M059J (cell line): Measurements from ENCODE around the gene ALOX5AP. TPM values are rescaled to one million over a fixed set of nuclear protein-coding genes. Genes with fewer than 3 reads are reported as not detected.
"Not testable (repeated sequence)": the region's sequence is repeated elsewhere in the genome, so short reads cannot be mapped to it uniquely, and the experiment has no call there.

Experiments used
- DNase-seq: peaks from one replicate; pipeline ENCODE4 v3.0.0-alpha.2; 2012; ENCODE audit warnings: low read depth
- total RNA-seq: library from RNA; depleted of rRNA; stranded (reverse); fragments of >200 nt; shearing (Covaris generic); gene quantifications from 2 replicates; pipeline ENCODE4 v1.2.3, GENCODE V29; 2014

The ALOX5AP gene
- total RNA-seq, 1 experiment from 2014 or later, result 1.2 TPM

DNA sequence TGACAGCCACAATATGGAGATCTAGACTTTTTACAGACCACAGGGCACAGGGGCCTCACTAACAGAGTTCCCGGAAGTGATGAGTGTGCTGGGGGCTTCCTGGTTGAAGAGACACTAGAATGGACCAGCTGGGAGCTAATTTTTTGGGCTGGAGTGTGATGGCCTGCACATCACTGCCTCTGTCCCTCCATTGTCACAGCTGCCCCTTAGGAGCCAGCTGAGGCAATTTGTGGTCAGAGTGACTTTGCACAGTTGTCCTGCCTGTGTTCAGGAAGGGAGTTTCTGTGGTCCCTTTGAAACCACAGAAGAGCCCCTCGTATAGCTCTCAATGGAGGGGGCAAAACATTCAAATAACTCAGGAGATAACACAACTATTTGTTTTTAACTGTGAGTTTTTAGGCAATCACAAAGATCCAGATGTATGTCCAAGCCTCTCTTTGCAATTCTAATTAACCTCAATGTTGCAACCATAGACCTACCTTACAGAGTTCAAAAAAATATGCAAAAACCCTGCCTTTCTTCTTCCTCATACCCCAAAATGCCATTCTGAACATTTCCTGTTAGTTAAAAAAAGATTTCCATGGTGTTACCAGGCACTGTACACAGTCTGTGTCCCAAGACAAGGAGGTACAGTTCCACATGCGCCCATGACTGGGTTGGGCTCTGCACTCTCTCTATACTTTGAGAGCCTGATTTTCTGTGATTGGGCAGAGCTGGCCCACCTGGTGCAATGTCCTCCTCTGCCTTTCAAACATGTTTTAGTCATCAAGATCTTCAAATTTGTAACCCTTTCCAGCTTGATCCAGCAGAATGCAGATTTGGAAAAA lies 2.4 kb downstream of the ALOX5AP start:
- no peak for DNase-seq

DNA sequence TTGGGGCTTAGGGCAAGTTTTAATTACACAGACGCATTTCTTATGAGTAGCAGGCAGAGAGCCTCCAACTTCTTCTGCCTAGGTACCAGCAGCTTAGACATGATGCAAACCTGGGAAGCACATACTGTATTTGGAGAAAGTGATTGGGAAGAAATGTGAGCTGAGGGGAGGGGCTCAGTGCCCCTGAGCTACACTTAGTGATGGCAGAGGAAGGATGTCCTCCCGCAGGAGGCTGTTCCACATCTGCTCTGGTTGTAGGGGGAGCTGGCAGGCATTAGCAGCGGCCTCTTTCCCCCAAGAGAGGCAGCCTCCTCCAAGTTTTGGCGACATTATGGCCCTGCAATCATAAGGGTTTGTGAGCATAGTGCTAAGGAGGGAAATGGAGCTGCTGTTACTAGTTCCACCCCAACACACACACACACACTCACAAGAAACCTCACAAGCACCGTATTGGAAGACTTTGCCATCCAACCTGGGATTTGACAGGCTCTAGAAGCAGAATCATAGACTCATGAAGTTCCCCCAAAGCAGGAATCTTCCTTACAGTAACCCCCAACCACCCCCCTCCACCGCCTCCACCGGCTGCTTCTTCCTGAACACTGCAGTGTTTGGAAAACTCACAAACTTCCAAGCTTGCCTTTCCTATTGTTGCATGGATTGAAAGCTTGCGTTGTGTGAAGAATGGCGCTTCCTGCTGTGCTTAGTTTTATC lies 3.3 kb downstream of the ALOX5AP start:
- DNase-seq, result no peak

DNA sequence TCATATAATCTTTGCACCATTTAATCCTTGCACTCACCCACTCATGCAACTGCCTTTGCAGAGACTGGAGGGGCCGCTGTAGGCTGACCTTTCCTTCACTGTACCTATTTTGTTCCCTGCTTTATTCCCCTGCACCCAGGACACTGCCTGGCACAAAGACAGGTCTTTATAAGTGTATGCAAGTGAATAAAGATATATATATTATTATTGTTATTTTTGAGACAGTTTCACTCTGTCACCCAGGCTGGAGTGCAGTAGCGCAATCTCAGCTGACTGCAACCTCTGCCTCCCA lies 3.8 kb downstream of the ALOX5AP start:
- DNase-seq, result no peak

DNA sequence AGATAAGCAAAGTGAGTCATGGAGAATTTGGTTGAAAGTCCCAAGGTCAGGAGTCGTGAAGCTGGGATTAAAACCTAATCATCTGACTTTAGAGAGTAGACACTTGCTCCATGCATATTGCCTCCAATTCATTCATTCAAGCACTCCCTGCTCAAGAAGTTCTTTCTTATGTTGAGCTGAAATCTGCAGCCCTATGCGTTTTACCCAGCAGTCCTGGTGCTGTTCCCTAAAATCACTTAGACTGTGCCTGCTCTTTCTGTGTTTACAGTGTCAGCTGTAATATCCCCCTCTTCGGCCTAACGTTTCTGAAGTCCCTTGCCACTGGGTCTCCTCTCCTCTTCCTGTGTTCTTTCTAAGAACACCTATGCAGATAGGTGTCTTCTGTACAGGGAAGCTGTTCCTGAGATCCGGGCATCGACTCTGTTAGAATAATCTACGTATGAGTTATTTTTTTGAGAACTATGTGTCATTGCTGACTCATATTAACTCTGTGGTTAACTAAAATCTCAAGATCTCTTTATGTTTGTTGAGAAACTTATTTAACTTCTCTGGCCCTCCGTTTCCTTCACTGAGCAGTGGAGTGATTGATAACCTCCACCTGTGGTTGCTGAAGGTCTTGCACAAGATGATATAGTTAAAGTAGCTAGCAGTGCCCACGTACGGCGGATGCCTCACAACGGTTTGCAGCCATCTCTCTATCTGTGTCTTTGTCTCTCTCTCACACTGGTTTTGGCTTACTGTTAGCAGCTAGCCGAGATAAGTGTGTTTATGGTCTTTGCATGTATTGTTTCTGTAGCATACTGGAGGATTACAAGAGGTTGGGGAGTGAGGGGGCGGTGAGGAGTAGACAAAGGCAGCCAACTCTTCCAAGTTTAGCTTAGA lies 4.7 kb downstream of the ALOX5AP start:
- DNase-seq, result peak; percentile 93

DNA sequence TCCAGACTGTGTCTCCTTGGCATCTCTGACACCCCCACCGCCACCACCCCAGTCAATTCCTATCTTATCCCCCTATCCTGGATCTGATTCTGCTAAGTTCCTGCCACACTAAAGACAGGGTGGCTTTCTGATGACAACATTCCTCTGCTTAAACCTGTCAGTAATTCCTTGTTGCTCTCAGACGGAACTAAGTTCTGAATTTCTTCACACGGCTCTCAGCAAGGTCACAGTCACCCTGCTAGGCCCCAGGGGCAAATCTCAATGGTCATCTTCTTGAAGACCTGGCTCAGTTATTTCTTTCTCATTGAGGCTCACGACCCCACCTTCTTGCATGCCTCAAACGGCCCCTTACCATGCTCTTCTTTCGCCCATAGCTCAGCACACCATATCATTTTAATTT lies 7.6 kb downstream of the ALOX5AP start:
- peak; percentile 38 for DNase-seq

DNA sequence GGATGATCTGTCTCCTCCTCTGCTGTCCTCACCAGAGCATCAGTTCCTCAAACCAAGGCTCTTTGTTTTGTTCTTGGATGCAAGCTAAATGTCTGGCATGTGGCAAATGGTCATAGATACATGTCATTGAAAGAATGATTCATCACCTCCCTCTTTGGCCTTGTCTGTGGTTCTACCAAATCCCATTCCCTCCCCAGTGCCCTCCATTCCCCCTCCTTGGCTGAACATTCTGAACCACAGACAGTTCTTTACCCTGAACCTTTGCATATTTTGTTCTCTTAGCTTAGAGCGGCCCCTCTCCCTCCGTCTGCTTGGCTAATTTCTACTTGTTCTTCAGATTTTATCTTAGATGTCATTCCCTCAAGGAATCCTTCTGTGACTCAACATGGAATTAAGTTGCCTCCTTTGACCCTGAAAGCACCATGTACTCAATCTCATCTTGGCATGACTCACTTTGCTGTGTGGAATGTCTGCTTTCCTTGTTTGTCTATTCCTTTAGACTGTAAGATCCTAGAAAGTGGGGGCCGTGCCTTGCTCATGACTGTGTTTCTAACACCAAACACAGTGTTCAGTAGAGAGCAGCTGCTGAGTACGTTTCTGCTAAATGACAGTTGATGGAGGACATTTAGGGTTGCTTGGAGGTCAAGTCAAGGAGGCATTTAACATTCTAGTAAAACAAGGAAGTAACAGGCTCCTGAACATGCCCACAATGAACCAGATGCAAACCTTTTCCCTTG lies 8.1 kb downstream of the ALOX5AP start:
- DNase-seq, result peak; percentile 99

DNA sequence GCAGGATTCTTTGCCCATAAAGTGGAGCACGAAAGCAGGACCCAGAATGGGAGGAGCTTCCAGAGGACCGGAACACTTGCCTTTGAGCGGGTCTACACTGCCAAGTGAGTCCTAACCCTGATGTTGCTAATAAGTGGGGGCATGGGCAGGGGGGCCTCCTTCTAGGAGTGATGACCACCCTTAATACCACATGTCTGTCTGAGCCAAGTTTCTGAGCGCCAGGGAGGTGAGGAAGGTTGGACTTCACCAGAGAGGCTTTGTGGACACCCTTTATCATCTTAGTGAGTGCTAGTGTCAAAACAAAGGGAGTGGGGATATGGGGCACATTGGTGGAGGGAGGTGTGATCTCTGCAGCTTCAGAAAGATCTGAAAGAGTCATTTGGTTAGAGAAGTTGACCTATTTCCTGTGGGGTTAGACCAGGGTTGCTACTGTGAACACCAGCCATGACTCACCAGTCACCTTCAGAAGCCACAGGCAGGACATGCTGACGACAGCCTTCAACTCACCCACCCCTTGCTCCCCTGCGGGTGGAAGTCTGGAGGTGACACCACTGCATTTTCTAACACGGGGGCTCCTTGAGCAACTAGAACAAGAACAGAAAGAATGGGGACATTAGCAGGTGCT lies 8.8 kb downstream of the ALOX5AP start:
- peak; percentile 88 for DNase-seq

DNA sequence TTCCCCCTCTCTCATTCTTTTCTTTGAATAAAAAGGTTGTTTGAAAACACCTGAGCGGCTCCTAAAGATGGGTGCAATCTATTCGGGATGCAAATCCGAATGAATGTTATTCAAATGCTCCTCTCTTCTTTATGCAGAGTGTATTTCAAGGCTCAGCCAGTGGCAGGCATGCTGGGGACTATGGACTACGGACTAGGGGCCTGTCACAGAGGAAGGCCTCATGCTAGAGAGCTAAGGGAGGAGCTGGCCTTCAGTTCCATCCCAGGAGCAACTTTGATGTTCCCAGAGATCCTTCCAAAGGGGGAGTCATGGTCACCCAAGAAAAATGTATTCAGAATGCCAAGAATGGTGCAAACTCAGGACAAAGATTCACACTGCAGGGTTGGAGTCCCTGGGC lies 9.3 kb downstream of the ALOX5AP start:
- no peak for DNase-seq

DNA sequence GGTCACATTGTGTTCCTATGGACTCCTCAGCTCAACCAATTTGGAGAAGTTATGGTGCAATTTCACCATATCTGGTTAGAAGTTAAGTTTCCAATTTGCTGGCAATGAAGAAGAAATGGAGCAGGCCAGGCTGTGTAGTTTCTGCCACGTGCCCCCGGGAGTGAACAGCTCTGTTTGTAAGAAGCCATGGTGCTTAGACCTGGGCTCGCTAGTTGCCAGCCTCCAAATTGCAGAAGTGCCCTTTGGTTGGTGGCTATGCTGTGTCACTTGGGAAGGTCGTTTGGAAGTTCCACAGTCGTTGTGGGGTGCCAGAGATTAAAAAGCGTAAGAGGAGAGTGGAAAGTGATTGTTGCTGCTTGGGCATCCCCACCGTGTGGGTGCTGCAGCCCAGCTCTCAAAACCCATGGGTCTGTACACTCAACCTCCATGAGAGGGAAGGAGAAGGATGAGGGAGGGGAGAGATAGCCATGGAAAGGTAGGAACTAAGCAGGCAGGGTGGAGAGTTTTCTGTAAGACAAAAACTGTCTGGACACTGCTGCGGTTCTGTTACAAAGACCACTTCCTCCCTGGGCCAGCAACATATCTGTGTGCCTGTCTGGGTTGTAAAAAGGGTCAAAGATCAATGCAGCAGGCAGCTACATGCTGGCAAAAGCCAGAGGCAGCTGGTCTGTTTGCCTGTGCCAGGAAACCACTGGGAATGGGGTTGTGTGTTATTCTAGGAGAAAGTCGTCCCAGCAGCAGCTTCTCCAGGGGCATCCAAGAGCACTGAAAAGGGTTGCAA lies 10.8 kb downstream of the ALOX5AP start:
- peak; percentile 23 for DNase-seq

DNA sequence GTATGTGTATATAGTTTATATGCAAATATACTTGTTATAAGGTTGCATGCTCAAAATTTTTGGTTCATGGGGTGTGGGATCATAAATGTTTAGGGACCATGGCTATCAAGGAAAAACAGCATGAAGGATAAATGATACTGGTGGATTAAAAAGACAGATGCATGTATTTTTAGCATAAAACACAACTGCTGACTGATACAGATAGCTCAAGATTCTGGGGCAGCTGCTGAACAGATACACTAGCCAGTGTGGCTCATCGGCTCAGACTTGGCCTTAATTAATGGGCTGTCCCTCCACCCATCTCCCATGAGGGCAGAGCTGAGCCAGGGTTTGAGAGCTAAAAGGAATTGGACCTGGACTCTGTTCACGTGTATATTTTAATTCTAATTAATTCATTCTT lies 11.4 kb downstream of the ALOX5AP start:
- DNase-seq, result no peak

DNA sequence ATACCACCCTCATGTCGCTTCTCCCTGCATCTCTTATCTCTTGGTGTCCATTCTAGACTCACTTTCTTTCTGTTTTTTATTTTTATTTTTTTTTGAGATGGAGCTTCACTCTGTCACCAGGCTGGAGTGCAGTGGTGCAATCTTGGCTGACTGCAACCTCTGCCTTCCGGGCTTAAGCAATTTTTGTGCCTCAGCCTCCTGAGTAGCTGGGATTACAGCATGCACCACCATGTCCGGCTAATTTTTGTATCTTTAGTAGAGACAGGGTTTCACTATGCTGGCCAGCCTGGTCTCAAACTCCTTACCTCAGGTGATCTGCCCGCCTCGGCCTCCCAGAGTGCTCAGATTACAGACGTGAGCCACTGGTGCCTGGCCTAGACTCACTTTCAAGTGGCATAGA lies 12.5 kb downstream of the ALOX5AP start:
- not testable (repeated sequence) for DNase-seq

DNA sequence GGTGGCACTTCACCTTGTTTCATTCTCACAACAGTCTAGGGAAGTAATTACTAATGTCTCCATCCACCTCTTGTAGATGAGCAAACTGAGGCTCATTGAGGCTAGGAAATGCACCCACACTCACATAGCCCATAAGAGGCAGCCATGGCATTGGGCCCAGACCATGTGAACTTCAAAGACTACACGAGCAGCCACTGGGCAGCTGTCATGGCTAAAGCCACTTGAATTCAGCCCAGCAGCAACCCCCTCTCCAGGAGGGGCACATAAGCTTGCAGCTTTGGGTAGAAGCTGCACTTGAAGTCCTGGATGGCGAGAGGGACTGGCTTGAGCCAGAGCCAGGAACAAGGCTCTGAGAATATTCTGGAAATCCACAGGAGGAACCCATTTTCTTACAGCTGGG lies 13.4 kb downstream of the ALOX5AP start:
- no peak for DNase-seq

DNA sequence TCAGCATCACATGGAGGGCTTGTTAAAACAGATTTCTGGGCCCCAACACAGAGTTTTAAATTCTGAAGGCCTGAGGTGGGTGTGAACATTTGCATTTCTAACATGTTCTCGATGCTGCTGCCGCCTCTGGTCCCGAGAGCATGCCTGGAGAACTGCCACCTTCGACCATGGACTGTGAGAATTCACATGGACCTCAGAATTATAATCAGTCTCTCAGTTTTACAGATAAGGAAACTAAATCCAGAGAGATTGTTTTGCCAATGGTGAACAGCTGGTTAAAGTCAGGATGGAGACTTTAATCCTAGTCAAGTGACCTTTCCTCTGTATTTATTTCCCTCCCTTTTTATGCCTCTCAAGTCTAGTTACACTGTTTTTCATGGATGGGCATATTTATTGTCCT lies 14.7 kb downstream of the ALOX5AP start:
- DNase-seq, result no peak

DNA sequence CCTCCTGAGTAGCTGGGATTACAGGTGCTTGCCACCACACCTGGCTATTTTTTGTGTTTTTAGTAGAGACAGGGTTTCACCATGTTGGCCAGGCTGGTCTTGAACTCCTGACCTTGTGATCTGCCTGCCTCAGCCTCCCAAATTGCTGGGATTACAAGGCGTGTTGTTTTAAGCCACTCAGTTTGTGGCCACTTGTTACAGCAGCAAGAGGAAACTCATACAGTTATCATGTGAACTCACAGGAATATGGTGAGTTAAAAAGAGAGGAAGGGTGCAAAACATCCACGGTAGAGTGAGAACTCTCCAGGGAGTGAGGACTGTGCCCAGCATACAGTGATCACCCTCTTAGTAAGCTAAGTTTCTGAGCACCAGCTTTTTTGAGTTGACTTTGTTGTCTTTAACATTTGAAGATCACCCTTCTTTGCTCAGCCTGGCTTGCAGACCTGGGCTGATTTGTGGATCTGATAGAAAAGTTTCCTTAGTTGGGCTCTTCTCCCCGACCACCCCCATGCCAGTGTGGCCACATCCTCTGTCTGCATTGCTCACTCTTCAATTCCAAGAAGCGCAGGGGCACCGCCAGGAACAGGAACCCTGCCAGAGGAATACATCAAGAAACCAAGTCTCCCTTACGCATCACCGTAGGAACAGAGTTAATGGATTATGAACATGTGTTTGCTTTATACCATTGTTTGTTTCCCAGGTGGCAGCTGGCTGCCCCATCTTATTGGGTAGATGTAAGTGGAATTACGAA lies 16.0 kb downstream of the ALOX5AP start:
- DNase-seq, result no peak

DNA sequence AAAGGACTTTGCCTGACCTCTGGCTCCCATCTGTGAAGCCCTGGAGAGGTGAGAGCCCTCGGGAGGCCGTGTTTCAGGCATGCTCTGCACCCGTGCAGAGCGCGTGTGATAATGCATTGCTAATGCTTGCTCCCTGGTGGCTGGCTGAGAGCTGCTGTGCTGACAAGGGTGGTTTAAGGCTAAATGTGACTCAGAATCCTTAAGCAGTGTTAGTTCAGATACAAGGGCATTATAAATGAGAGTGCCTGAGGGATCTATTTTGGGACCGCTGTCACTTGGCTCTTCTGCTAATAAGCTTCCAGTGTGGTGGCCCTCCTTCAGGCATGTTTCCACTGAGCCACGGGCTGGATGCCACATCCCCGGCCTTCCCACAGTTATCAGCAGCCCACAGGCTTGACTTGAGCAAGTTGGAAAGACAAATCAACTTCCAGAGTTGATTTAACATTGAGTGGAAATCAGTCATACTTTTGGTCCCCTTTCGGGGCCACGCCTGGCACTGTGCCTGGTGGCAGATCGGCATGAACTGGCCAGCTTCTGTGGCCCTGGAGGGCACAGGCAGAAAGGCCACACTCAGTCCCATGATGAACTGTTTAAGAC lies 17.0 kb downstream of the ALOX5AP start:
- peak; percentile 27 for DNase-seq

DNA sequence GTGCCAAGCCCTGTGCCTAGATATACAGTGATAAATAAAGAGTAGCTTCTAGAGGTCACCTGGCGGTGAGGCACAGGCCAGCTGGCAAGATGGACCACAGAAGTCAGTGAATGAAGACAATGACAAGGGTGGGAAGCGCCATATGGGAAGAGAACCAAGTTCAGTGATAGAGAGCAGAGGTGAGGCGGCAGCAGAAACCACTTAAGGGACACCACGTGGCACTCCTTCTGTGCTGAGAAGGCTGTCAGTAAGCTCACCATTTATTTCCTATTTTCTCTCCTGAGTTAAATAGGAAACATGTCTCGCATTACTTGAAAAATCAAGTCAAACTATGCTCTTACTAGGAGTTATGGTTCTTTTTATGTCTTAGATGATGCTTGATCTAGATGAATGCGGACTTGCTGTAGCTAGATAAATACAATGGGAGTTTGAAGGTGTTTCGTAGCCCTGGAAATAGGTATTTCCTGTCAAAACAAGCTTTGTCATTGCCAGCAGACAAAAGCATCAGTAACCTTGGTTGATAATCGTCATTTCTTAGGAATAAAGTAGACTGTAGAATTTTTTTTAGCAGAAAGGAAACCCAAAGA lies 17.8 kb downstream of the ALOX5AP start:
- DNase-seq, result no peak

DNA sequence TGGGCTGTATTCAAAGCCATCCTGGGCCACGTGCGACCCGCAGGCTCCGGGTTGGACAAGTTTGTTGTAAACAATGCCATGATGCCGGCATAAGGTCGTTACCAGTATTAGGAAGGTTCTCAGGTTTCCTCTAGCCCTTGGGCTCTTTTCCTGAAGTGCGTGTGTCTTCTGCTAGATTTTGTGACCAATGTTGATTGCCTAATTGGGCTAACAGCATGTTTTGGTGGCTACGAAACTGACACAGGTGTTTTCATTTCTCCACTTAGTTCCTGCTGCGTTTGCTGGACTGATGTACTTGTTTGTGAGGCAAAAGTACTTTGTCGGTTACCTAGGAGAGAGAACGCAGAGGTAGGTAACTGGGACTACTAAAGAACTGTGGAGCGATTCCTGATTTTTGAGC lies 20.3 kb downstream of the ALOX5AP start:
- no peak for DNase-seq

DNA sequence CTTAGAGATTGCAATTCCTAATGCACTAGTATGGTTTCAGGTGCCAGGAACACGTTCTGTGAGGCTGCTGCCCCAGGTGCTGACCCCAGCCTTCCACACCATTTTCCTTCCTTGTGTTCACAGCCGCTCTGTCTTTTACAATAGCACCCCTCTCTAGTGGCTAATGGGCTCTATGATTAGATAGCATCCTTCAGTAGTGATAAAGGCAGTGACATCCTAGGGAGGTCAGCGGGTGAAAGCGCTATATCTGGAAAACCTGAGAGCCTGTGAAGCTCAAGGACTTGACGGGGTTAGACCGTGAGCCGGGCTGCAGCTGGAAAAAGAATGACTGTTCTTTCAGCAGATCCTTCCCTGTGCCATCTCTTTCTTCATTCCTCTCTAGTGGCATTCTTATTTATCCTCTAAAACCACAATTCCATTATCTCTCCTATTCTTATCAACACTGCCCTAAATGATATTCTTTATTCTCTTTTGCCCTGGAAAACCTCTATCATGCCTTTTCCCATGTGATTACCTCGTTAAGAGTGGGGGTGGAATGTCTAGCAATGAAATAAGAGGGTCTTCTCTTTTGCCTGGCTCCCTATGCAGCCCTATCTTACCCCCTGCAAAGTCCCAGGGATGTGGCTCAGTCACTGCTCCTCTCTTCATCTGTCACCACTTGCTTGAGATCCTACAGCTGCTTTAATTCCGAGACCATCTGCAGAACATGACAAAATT lies 21.8 kb downstream of the ALOX5AP start:
- DNase-seq, result no peak
